Liver (tissue), 3 donors: ENCODE measurements around the gene CHRM2.

ENCODE experiments used
- HNF4A ChIP-seq, 2 donors: conservative IDR thresholded peaks; 2 replicates each; pipeline ENCODE4 v1.6.1; 2016; ENCODE audit warnings: antibody characterized with exemption in 2 of 2, mild to moderate bottlenecking in 2 of 2
- JUND ChIP-seq, 2 donors: IDR thresholded peaks; 2 replicates each; pipeline ENCODE4 v1.6.1; 2016; ENCODE audit warnings: antibody characterized with exemption in 2 of 2
- TF ChIP-seq, protein P1 (sequence below): fragments of 150-350 bp; IDR thresholded peaks from 2 replicates; pipeline ENCODE4 v1.5.1; 2017; ENCODE audit warnings: improper control_type of control experiment, low read depth, low read length; ENCODE audit not compliant: missing input control
- TF ChIP-seq, protein P2 (sequence below): IDR thresholded peaks from 2 replicates; pipeline ENCODE4 v1.6.1; 2016; ENCODE audit warnings: antibody characterized with exemption
- TF ChIP-seq, protein P3 (sequence below): IDR thresholded peaks from 2 replicates; pipeline ENCODE4 v1.6.1; 2016; ENCODE audit warnings: antibody characterized with exemption
- donor health status: healthy.
- donor health status: healthy.

DNA sequence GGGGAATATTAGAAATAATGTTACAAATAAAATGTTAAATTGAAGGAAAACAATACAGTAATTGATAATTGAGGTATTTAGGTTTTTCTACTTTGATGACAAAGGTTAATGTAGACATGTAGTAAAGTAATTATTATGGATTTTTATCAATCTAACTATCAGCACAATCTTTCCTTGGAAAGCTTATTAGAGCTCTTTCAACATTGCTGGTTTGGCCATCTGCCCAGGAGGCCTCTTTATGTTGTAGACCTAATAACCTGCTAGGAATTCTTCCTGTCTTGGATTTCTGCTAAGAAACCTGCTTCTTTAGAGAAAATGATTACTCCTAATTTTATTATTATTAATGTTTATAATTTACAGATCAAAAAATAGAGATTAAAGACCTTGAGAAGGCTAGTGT, 78.9 kb downstream of the CHRM2 start:
- TF ChIP-seq, protein P1, sequence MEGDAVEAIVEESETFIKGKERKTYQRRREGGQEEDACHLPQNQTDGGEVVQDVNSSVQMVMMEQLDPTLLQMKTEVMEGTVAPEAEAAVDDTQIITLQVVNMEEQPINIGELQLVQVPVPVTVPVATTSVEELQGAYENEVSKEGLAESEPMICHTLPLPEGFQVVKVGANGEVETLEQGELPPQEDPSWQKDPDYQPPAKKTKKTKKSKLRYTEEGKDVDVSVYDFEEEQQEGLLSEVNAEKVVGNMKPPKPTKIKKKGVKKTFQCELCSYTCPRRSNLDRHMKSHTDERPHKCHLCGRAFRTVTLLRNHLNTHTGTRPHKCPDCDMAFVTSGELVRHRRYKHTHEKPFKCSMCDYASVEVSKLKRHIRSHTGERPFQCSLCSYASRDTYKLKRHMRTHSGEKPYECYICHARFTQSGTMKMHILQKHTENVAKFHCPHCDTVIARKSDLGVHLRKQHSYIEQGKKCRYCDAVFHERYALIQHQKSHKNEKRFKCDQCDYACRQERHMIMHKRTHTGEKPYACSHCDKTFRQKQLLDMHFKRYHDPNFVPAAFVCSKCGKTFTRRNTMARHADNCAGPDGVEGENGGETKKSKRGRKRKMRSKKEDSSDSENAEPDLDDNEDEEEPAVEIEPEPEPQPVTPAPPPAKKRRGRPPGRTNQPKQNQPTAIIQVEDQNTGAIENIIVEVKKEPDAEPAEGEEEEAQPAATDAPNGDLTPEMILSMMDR: no peak
- TF ChIP-seq JUND (IDR thresholded peaks at IDR 0.05): no peak
- no peak for TF ChIP-seq HNF4A (conservative IDR thresholded peaks at IDR 0.05)
- TF ChIP-seq, protein P2, sequence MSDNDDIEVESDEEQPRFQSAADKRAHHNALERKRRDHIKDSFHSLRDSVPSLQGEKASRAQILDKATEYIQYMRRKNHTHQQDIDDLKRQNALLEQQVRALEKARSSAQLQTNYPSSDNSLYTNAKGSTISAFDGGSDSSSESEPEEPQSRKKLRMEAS: no peak
- TF ChIP-seq, protein P3, sequence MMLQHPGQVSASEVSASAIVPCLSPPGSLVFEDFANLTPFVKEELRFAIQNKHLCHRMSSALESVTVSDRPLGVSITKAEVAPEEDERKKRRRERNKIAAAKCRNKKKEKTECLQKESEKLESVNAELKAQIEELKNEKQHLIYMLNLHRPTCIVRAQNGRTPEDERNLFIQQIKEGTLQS: no peak
